ENCODE data around the gene GRK5.
"Not testable (repeated sequence)": the region's sequence is repeated elsewhere in the genome, so short reads cannot be mapped to it uniquely, and the experiment has no call there.

The GRK5 gene

GRCh38 chr10:119207366-119207666 lies at the start of gene GRK5:
Gene GRK5 (plus strand): TSS chr10:119207571. CDS start chr10:119207918, 347 bp downstream.
- peak; percentile 97 for DNase-seq

GRCh38 chr10:119159332-119159731 lies 48.0 kb upstream of the GRK5 start:
- no peak for DNase-seq

- no peak for DNase-seq
Observed at GRCh38 chr10:119161680-119162451, 45.5 kb upstream of the GRK5 start.

GRCh38 chr10:119162452-119163092 lies 44.8 kb upstream of the GRK5 start:
- no peak for DNase-seq

GRCh38 chr10:119165171-119166117 lies 41.9 kb upstream of the GRK5 start, which contains the start of gene SFXN4:
Gene SFXN4 (minus strand): TSS chr10:119165714. CDS start chr10:119165647, 67 bp downstream.
- DNase-seq = peak; percentile 85

GRCh38 chr10:119166118-119166500 lies 41.3 kb upstream of the GRK5 start:
- DNase-seq = no peak

- DNase-seq = no peak
Observed at GRCh38 chr10:119166564-119166963, 40.8 kb upstream of the GRK5 start.

GRCh38 chr10:119167041-119167440 lies 40.3 kb upstream of the GRK5 start:
- no peak for DNase-seq

GRCh38 chr10:119174109-119174508 lies 33.3 kb upstream of the GRK5 start:
- no peak for DNase-seq

- peak; percentile 79 for DNase-seq
Observed at GRCh38 chr10:119176166-119176565, 31.2 kb upstream of the GRK5 start.

GRCh38 chr10:119177708-119178371 lies 29.5 kb upstream of the GRK5 start:
- peak; percentile 72 for DNase-seq

- peak; percentile 94 for DNase-seq
Observed at GRCh38 chr10:119178372-119179119, 28.8 kb upstream of the GRK5 start, which contains the start of gene PRDX3. Gene PRDX3 (minus strand): TSS chr10:119178812. CDS start chr10:119178790, 22 bp downstream.

- DNase-seq = not testable (repeated sequence)
Observed at GRCh38 chr10:119180850-119181400, 26.4 kb upstream of the GRK5 start.

GRCh38 chr10:119183664-119184412 lies 23.5 kb upstream of the GRK5 start:
- peak; percentile 64 for DNase-seq

GRCh38 chr10:119189811-119190282 lies 17.5 kb upstream of the GRK5 start:
- DNase-seq = peak; percentile 46

GRCh38 chr10:119190353-119190752 lies 17.0 kb upstream of the GRK5 start:
- no peak for DNase-seq

GRCh38 chr10:119190954-119191785 lies 16.2 kb upstream of the GRK5 start:
- DNase-seq = no peak

- no peak for DNase-seq
Observed at GRCh38 chr10:119191881-119192280, 15.5 kb upstream of the GRK5 start.

- DNase-seq = no peak
Observed at GRCh38 chr10:119197921-119198320, 9.4 kb upstream of the GRK5 start.

- DNase-seq = no peak
Observed at GRCh38 chr10:119198438-119198837, 8.9 kb upstream of the GRK5 start.
